ENCODE measurements around the gene SELPLG.
"Not testable (repeated sequence)": the region's sequence is repeated elsewhere in the genome, so short reads cannot be mapped to it uniquely, and the experiment has no call there.

The SELPLG gene

DNA sequence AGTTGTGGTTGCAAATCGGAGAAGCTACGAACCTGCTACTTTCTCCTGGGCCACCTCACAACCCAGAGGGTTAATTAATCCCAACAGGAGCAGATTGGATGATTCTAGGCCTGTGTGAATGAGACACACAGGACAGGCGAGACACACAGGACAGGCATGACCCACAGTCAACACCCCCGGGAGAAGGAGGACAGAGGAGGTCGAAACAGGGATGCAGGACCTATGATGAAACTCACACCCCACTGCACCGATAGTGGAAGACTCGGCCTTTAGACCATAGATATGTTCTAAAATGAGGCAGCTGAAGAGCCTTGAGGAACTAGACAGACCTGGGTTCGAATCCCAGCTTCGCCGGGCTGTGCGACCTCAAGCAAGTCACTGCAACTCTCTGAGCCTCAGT lies 47.4 kb downstream of the SELPLG start:
- DNase-seq: no peak

DNA sequence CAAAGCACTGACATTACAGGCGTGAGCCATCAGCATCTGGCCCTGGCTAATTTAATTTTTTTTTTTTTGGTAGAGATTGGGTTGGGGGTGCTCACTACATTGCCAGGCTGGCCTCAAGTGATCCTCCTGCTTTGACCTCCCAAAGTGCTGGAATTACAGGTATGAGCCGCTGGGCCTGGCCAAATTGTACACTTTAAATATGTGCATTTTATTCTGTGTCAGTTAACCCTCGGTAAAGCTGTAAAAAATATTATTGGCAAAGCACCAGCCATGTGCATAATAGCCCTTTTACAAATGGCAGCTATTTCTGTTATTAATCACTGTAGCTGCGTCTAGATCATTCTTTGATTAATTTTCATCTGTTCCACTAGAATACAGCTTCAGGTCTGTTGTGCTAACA lies 47.8 kb downstream of the SELPLG start:
- no peak for DNase-seq

DNA sequence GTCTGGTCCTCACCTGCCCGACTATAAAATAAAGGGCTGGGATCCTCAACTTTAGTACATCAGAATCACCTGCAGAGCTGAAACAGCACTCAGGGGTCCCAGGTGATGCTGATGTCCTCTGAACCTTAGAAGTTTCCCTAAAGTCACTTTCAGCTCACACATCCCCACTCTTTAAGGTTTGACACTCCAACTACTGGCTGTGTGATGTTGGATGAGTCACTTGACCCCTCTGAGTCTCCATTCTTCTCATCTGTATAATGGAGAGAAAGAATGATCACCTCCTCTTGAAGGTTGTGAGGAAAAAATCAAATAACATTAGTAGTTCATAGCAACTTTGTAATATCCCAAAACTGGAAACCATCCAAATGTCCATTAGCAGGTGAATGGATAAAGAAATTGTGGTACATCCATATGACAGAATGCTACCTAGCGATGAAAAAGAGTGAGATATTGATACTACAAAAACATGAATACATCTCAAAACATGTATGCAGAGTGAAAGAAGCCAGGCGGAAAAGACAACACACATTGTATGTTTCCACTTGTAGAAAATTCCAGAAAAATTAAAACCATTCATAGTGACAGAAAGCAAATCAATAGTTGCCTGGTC lies 49.1 kb downstream of the SELPLG start:
- DNase-seq: no peak

DNA sequence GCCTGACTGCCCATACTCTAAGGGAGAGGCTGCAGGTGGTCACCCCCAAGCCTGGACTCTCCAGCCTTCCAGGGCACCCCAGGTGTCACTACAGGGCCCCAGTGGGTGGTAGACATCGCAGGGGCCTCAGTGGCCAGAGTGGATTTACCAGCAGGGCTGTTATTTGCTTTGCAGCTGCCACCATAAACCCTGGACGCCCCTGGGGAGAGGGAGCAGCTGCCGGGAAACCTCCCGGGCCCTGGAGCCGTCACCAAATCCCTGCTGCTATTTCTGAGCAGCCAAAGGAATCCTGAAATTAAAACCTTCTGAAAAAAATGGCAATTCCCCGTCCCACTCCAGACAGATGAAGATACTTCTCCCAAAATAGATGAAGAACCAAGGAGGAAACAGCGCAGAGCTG lies 49.7 kb downstream of the SELPLG start:
- no peak for DNase-seq

DNA sequence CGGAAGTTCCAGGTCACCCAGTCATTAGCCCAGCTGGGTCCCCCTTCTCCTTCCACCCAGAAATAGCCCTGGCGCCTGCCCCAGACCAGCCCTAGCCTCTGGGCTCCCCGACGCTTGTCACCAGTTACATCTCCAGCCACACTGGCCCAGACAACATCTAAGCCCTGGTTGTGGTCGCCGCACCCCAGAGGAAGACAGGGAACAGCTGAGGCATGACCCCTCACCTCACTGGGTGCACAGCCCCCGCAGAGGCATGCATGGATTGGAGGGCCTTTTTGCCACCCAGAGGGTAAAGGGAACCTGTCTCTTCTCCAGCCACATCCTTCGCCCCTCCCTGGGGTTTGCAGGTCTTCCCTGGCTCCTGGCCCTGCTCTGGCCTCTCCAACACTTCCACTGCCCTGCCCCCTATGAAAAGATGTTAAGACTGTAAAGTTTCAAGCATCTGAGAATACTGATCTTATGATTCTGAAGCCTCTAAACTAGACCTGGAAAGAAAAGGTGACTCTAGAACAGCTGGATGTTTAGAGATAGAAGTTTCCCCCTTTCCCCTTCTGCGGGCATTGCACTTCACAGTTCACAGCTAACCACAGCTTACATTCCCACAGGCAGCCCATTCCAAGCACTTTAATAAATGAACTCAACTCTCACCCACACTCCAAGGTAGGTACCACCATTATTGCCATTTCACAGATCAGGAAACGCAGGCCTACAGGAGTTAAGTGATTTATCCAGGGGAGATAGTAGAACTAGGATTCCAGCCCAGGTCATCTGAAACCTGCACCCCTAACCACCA lies 50.5 kb downstream of the SELPLG start:
- DNase-seq: no peak

DNA sequence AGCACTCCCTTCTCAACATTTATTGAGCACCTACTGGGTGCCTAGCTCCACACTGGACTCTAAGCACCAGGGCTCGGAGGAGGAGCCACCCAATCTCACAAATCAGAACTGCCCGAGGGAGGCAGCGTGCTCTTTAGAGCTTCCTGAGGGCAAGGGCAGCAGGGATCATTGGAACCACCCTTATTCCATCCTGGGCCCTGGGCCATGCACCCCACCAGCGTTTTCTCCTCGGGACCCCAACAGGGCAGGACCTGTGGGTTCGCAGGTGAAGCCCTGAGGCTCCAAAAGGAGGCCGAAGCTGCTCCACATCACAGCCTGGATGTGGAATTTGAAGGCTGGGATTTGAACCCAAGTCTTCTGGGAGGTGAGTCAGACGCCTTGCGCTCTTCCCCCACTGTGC lies 51.2 kb downstream of the SELPLG start:
- no peak for DNase-seq

DNA sequence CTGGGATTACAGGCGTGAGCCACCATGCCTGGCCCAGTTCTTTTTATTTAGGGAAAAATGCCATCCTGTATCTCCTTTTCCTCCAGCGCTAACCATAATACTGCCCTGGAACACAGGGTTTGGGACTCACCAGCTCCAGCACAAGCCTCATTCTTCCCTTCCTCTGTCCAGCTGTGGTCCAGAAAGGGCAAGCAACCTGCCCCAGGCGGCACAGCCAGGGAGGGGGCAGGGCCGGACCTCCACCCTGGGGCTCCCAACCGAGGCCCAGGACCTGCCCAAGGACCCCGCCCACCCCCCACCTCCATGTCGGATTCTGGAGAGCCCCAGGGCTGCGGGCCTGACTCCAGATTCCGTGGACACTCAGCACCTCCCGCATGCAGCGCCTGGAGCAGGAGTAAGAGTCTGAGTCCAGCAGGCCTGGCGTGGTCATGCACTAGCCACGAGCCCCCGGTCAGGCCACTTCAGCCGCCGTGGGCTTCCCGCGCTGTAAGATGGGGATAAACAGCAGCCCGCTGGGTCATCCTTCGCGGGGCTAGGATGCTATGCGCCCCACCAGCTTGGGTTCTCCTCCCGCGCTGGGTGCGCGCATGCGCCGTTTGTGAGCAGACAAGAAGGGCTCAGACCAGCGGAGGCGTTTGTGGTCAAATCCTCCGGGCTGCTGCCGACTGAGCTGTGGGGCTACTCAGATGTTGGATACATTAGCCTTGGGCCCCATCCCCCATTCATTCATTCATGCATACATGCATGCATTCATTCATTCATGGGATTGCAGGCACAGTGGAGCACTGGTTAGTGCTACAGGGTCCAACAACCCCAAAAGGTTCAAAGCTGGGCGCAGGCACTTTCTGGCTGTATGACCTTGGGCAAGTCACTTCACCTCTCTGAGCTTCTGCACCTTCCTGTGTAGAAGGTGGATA lies 52.1 kb downstream of the SELPLG start:
- DNase-seq: no peak

DNA sequence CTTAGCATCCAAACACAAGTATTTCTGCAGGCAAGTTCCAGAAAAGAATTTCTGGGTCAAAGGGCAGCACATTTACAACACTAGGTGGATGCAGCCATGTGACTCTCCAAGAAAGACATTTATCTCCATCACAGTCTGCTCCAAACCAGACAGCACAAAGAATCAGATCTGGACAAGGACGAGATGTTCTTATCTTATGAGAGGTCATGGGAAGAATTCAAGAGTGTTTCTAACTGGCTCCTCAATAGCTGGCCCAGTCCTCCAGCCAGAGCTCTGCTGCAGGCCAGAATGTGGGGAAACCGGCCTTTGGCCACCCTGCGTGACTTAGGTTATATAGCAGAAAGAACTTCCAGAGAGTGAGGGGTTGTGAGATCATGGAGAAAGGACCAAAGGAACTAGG lies 53.2 kb downstream of the SELPLG start:
- DNase-seq: no peak

DNA sequence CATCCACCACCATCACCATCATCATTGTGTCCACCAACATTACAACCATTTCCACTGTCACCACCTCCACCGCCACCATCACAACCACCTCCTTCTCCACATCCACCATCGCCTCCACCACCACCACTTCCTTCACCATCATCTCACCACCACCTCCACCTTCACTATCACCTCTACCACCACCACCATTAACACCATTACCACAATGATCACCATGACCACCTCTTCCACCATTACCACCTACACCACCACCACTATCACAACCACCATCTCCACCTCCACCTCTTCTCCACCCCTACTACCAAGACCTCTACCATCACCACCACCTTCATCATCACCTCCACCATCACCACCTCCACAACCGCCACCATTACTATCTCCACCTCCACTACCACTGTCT lies 54.9 kb downstream of the SELPLG start:
- DNase-seq: no peak

DNA sequence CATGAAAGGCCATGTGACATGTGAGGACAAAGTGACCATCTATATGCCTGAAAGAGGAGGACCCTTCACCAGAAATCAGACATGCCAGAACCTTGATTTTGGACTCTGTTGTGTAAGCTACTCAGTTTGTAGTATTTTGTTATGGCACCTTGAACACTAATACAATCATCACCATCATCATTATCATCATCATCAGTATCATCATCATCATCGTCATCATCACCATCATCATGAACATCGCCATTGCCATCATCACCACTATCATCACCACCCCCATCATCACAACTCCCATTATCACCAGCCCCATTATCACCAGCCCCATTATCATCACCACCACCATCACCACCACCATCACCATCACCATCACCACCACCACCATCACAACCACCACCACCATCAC lies 55.4 kb downstream of the SELPLG start:
- DNase-seq: no peak

DNA sequence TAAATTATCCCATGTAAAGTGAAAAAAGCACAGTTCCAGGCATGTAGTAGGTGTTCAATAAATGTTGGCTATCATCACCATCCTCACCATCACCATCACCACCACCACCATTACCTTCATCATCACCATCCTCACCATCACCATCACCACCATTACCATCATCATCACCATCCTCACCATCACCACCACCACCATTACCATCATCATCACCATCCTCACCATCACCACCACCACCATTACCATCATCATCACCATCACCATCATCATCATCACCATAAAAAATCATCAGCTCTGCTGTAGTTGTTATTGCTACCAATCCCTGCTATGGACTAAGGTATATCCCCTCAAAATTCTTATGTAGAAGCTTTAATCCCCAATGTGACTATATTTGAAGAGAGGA lies 56.2 kb downstream of the SELPLG start:
- no peak for DNase-seq

DNA sequence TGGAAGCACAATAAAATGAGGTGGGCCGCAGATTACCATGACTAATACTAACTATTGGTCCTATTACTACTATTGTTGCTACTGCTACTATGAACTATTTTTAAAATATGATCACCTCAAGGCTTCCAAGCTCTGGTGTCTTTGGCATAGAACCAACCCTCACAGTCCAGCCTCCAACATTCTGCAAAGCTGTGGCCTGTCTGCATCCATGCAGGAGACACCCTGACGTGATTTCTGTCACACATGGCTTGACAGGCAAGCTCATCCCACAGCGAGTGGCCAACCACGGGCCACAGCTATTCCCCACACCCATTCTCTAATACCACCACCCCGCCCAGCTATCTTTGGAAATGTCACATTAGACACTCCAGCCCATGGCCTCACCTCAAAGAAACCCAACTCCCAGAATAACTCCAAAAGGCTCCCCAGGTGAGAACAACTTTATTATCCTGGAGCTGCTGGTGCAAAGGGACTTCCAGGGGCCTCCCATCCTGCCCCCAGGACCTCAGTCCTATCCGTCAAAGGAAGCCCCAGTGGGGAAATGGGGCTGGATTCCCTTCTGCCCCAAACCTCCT lies 56.9 kb downstream of the SELPLG start:
- no peak for DNase-seq

DNA sequence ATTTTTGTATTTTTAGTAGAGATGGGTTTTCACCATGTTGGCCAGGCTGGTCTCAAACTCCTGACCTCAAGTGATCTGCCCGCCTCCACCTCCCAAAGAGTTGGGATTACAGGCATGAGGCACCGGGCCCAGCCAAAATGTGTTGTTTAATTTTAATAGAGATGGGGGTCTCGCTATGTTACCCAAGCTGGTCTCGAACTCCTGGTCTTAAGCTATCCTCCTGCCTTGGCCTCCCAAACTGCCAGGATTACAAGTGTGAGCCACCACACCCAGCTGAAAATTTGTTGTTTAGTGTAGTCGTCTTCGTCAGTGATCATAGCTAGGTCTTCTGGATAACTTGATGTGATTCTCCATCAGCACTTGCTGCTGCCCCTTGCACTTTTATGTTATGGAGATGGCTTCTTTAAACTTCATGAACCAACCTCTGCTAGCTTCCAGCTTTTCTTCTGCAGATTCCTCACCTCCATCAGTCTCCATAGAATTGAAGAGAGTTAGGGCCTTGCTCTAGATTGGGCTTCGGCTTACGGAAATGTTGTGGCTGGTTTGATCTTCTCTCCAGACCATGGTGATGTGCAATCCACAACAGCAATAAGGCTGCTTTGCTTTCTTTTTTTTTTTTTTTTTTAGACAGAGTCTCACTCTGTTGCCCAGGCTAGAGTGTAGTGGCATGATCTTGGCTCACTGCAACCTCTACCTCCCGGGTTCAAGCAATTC lies 58.3 kb downstream of the SELPLG start:
- DNase-seq: no peak

DNA sequence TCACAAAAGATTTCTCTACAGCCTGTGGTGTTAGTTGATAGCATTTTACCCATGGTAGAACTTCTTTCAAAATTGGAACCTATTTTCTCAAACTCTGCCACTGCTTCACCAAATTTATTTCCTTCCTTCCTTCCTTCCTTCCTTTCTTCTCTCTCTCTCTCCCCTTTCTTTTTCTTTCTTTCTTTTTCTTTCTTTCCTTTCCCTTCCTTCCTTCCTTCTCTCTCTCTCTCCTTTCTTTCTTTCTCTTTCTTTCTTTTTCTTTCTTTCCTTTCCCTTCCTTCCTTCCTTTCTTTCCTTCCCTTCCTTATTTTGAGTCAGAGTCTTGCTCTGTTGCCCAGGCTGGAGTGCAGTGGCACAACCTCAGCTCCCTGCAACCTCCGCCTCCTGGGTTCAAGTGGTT lies 59.4 kb downstream of the SELPLG start:
- DNase-seq: not testable (repeated sequence)

DNA sequence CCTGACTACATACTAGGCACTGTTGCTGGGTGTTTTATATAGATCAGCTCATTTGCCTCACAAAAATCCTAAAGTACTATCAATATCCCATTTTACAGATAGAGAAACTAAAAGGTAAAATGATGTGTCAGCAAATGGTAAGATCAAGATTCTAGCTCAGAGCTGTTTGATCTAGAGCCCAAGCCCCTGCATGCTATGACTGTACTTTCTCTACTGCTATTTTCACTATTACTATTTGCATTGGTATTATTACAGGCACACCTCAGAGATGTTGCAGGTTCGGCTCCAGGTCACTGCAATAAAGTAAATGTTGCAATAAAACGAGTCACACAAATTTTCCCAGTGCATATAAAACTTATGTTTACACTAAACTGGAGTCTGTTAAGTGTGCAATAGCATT lies 60.4 kb downstream of the SELPLG start:
- DNase-seq: no peak

DNA sequence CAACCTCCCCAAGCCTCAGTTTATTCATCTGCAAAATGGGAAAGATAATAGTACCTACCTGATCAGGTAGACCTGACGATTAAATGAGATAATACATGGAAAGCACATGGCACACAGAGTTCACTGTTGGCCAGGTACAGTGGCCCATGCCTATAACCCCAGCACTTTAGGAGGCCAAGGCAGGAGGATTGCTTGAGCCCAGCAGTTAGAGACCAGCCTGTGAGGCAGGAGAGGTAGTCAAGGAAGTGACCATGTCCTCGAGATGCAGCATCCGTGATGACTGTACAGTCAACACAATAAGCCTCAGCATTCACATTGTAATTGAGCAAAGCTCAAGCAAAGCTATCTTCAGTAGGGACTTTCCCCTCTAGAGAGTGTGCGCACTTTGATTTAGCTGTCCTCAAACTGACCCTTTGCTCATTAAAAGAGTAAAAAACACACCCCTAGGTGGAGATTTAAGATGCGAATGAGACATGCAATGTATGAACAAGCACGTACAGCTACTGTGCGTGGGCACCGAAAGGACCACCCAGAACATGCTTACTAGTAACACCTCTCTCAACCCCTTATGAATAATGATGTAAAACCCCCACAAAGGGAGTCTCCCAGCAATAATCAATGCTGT lies 61.4 kb downstream of the SELPLG start:
- DNase-seq: no peak

Data from cortex of kidney (tissue), 1 donor.